DOHH2 (cell line): ENCODE data around the gene MIGA2.

Experiments
- CTCF ChIP-seq: fragments of 200-600 bp; sonication (generic); IDR thresholded peaks from one replicate; pipeline ENCODE4 v1.5.1; 2014; ENCODE audit warnings: antibody characterized with exemption, mild to moderate bottlenecking, low read depth, low read length; ENCODE audit not compliant: poor library complexity, severe bottlenecking
- EZH2phosphoT487 ChIP-seq: fragments of 200-600 bp; sonication (generic); IDR thresholded peaks from 2 replicates; pipeline ENCODE4 v1.6.1; 2017; ENCODE audit warnings: borderline replicate concordance, mild to moderate bottlenecking, antibody characterized with exemption, low read length, moderate library complexity, mixed read lengths

GRCh38 chr9:129104051-129104450 lies 67.6 kb downstream of the MIGA2 start:
- no peak for TF ChIP-seq CTCF
- no peak for TF ChIP-seq EZH2phosphoT487
